ENCODE measurements around the gene RPL39L.

- TF ChIP-seq CTCF (IDR thresholded peaks at IDR 0.05; ENCODE audit: low read depth, low read length, poor library complexity, severe bottlenecking) = no peak
- TF ChIP-seq EZH2phosphoT487 (IDR thresholded peaks at IDR 0.05; ENCODE audit: borderline replicate concordance, low read length) = no peak
Observed at GRCh38 chr3:187131981-187132380, 7.3 kb downstream of the RPL39L start.

Data from DOHH2 (cell line).